Measurements from ENCODE around the gene GNB5. TPM values are rescaled to one million over a fixed set of nuclear protein-coding genes. Genes with fewer than 3 reads are reported as not detected.

GNB5 gene
- total RNA-seq, 1 experiment from 2014 or later, result 58.7 TPM

GRCh38 chr15:52232327-52232726 is 41.1 kb upstream of the GNB5 start:
- H3K36me3 ChIP-seq (ENCODE audit: control insufficient read depth, insufficient read depth, low read length), result peaks cover 4% of the 10 kb centered on the region; the same call in 1 of the 2 replicates
- POLR2A ChIA-PET, result no interaction called here
- ATAC-seq (no peak), DNase-seq (ENCODE audit: low read depth, low spot score) (no peak)
- no peaks in the 10 kb centered on the region for H3K4me1 ChIP-seq (ENCODE audit: control insufficient read depth, insufficient read depth, low read length)
- BruUV-seq (replicated peaks), result no TSS peak
- intact Hi-C loops (cut with micrococcal nuclease; ENCODE audit: unreplicated experiment), result no loop called here
- H3K27me3 ChIP-seq (ENCODE audit: control insufficient read depth, insufficient read depth, low read length), result no peaks in the 10 kb centered on the region
- TF ChIP-seq SIN3A (IDR thresholded peaks at IDR 0.05; ENCODE audit: borderline replicate concordance, insufficient read depth, low read depth, low read length) (no peak), TCF7L2 (IDR thresholded peaks at IDR 0.05; ENCODE audit: low read depth, low read length) (no peak), POLR2AphosphoS5 (IDR thresholded peaks at IDR 0.05; ENCODE audit: low read depth, low read length) (no peak), CTCF (IDR thresholded peaks at IDR 0.05) (no peak), REST (IDR thresholded peaks at IDR 0.05; ENCODE audit: insufficient read depth in 1 of 2, low read depth in 2 of 2, low read length in 1 of 2) (no peak)
- CTCF ChIA-PET, result no interaction called here
- in situ Hi-C loops (cut with HindIII; ENCODE audit: low pct_unique_long_range_greater_than_20kb, low sequenced_read_pairs), result no loop called here
- no peak overlapping the region for H3K4me3 ChIP-seq (ENCODE audit: low read depth in 2 of 2, low read length in 2 of 2)
- H3K27ac ChIP-seq (ENCODE audit: low read length), result no peak overlapping the region
- no peaks in the 10 kb centered on the region for H3K9me3 ChIP-seq (ENCODE audit: control insufficient read depth, insufficient read depth, low read depth, low read length)

GRCh38 chr15:52230073-52230472 is 38.9 kb upstream of the GNB5 start:
- BruUV-seq (replicated peaks), result no TSS peak
- peaks cover 4% of the 10 kb centered on the region; the same call in 1 of the 2 replicates for H3K36me3 ChIP-seq (ENCODE audit: control insufficient read depth, insufficient read depth, low read length)
- DNase-seq (ENCODE audit: low read depth, low spot score) (no peak), ATAC-seq (no peak)
- ChIA-PET POLR2A (no interaction called here), CTCF (interaction anchor here (0.7 kb wide), 1 partner anchor 248 kb away, joined by 4 read pairs; no protein-coding TSS in a partner anchor)
- no peak overlapping the region for H3K4me3 ChIP-seq (ENCODE audit: low read depth in 2 of 2, low read length in 2 of 2)
- no peaks in the 10 kb centered on the region for H3K4me1 ChIP-seq (ENCODE audit: control insufficient read depth, insufficient read depth, low read length)
- H3K27ac ChIP-seq (ENCODE audit: low read length), result no peak overlapping the region
- TF ChIP-seq REST (IDR thresholded peaks at IDR 0.05; ENCODE audit: insufficient read depth in 1 of 2, low read depth in 2 of 2, low read length in 1 of 2) (no peak), SIN3A (IDR thresholded peaks at IDR 0.05; ENCODE audit: borderline replicate concordance, insufficient read depth, low read depth, low read length) (no peak), POLR2AphosphoS5 (IDR thresholded peaks at IDR 0.05; ENCODE audit: low read depth, low read length) (no peak), TCF7L2 (IDR thresholded peaks at IDR 0.05; ENCODE audit: low read depth, low read length) (no peak), CTCF (IDR thresholded peaks at IDR 0.05) (no peak)
- in situ Hi-C loops (cut with HindIII; ENCODE audit: low pct_unique_long_range_greater_than_20kb, low sequenced_read_pairs) (no loop called here), intact Hi-C loops (cut with micrococcal nuclease; ENCODE audit: unreplicated experiment) (no loop called here)
- H3K9me3 ChIP-seq (ENCODE audit: control insufficient read depth, insufficient read depth, low read depth, low read length), result no peaks in the 10 kb centered on the region
- no peaks in the 10 kb centered on the region for H3K27me3 ChIP-seq (ENCODE audit: control insufficient read depth, insufficient read depth, low read length)

All from Panc1 (cell line).